Measurements from ENCODE around the gene PHTF1.

DNA sequence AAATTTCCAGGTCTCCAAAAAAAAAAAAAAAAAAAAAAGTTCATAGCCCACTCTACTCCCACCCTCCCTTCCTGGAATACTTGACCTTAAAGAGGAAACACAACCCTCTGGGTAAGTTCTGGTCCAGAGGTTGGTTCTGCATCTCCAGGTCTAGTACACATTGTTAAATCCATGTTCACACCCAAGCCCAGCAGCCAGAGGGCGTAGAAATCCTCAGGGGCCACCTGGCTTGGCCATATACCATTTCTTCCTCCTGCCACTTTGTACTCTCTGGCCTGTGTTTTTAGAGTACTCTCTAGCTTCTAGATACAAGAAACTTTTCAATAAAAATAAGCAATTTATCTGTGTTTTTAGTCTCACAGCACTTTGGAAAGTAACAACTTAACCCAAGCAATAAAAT is 89.3 kb downstream of the PHTF1 start:
- TF ChIP-seq, protein P1, sequence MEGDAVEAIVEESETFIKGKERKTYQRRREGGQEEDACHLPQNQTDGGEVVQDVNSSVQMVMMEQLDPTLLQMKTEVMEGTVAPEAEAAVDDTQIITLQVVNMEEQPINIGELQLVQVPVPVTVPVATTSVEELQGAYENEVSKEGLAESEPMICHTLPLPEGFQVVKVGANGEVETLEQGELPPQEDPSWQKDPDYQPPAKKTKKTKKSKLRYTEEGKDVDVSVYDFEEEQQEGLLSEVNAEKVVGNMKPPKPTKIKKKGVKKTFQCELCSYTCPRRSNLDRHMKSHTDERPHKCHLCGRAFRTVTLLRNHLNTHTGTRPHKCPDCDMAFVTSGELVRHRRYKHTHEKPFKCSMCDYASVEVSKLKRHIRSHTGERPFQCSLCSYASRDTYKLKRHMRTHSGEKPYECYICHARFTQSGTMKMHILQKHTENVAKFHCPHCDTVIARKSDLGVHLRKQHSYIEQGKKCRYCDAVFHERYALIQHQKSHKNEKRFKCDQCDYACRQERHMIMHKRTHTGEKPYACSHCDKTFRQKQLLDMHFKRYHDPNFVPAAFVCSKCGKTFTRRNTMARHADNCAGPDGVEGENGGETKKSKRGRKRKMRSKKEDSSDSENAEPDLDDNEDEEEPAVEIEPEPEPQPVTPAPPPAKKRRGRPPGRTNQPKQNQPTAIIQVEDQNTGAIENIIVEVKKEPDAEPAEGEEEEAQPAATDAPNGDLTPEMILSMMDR (IDR thresholded peaks at IDR 0.05; ENCODE audit: poor library complexity, severe bottlenecking) = no peak
- TF ChIP-seq EP300 (conservative IDR thresholded peaks at IDR 0.05; ENCODE audit: poor library complexity, severe bottlenecking) (no peak), RAD21 (conservative IDR thresholded peaks at IDR 0.05) (no peak), EZH2 (IDR thresholded peaks at IDR 0.05; ENCODE audit: borderline replicate concordance, insufficient read depth, low read length, poor library complexity, severe bottlenecking) (no peak)
- TF ChIP-seq, protein P2, sequence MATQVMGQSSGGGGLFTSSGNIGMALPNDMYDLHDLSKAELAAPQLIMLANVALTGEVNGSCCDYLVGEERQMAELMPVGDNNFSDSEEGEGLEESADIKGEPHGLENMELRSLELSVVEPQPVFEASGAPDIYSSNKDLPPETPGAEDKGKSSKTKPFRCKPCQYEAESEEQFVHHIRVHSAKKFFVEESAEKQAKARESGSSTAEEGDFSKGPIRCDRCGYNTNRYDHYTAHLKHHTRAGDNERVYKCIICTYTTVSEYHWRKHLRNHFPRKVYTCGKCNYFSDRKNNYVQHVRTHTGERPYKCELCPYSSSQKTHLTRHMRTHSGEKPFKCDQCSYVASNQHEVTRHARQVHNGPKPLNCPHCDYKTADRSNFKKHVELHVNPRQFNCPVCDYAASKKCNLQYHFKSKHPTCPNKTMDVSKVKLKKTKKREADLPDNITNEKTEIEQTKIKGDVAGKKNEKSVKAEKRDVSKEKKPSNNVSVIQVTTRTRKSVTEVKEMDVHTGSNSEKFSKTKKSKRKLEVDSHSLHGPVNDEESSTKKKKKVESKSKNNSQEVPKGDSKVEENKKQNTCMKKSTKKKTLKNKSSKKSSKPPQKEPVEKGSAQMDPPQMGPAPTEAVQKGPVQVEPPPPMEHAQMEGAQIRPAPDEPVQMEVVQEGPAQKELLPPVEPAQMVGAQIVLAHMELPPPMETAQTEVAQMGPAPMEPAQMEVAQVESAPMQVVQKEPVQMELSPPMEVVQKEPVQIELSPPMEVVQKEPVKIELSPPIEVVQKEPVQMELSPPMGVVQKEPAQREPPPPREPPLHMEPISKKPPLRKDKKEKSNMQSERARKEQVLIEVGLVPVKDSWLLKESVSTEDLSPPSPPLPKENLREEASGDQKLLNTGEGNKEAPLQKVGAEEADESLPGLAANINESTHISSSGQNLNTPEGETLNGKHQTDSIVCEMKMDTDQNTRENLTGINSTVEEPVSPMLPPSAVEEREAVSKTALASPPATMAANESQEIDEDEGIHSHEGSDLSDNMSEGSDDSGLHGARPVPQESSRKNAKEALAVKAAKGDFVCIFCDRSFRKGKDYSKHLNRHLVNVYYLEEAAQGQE (IDR thresholded peaks at IDR 0.05; ENCODE audit: borderline replicate concordance) = no peak

Data from neural cell (in vitro differentiated cells).